ENCODE measurements around the gene XYLT2. TPM values are rescaled to one million over a fixed set of nuclear protein-coding genes. Genes with fewer than 3 reads are reported as not detected.

The XYLT2 gene
- total and polyA plus RNA-seq, 2 experiments from 2014 or later = 48.8 to 80.0 TPM

- H3K9me3 ChIP-seq (ENCODE audit: low read depth) = no peaks in the 10 kb centered on the region
- H3K27me3 ChIP-seq = no peaks in the 10 kb centered on the region
- peaks cover 3% of the 10 kb centered on the region for H3K4me1 ChIP-seq (ENCODE audit: low read depth)
- DNase-seq (ENCODE audit: low read depth in 1 of 2, low spot score in 1 of 2) = peak in 1 of 2 donors; percentile 24
- H3K27ac ChIP-seq = no peak overlapping the region
- H3K36me3 ChIP-seq = no peaks in the 10 kb centered on the region
- no peak overlapping the region for H3K4me3 ChIP-seq
- no peak for TF ChIP-seq CTCF (IDR thresholded peaks at IDR 0.05; ENCODE audit: low read depth, low read length)
These were observed 37.3 kb upstream of the XYLT2 start for GRCh38 chr17:50308666-50309065.

- H3K4me3 ChIP-seq = no peak overlapping the region
- H3K27me3 ChIP-seq = no peaks in the 10 kb centered on the region
- H3K27ac ChIP-seq = no peak overlapping the region
- no peak for DNase-seq (ENCODE audit: low read depth in 1 of 2, low spot score in 1 of 2)
- no peaks in the 10 kb centered on the region for H3K4me1 ChIP-seq (ENCODE audit: low read depth)
- no peaks in the 10 kb centered on the region for H3K36me3 ChIP-seq
- H3K9me3 ChIP-seq (ENCODE audit: low read depth) = no peaks in the 10 kb centered on the region
- TF ChIP-seq CTCF (IDR thresholded peaks at IDR 0.05; ENCODE audit: low read depth, low read length) = no peak
These were observed 35.3 kb upstream of the XYLT2 start for GRCh38 chr17:50310455-50311111.

- Histone ChIP-seq H3K36me3 (no peaks in the 10 kb centered on the region), H3K4me1 (ENCODE audit: low read depth) (no peaks in the 10 kb centered on the region), H3K27ac (no peak overlapping the region), H3K27me3 (no peaks in the 10 kb centered on the region), H3K4me3 (no peak overlapping the region), H3K9me3 (ENCODE audit: low read depth) (no peaks in the 10 kb centered on the region)
- no peak for TF ChIP-seq CTCF (IDR thresholded peaks at IDR 0.05; ENCODE audit: low read depth, low read length)
- no peak for DNase-seq (ENCODE audit: low read depth in 1 of 2, low spot score in 1 of 2)
These were observed 34.8 kb upstream of the XYLT2 start for GRCh38 chr17:50311112-50311460.

- no peak for TF ChIP-seq CTCF (IDR thresholded peaks at IDR 0.05; ENCODE audit: low read depth, low read length)
- Histone ChIP-seq H3K27ac (no peak overlapping the region), H3K4me3 (no peak overlapping the region), H3K9me3 (ENCODE audit: low read depth) (no peaks in the 10 kb centered on the region), H3K4me1 (ENCODE audit: low read depth) (no peaks in the 10 kb centered on the region), H3K27me3 (no peaks in the 10 kb centered on the region), H3K36me3 (no peaks in the 10 kb centered on the region)
- DNase-seq (ENCODE audit: low read depth in 1 of 2, low spot score in 1 of 2) = no peak
These were observed 34.4 kb upstream of the XYLT2 start for GRCh38 chr17:50311483-50311882.

- TF ChIP-seq CTCF (IDR thresholded peaks at IDR 0.05; ENCODE audit: low read depth, low read length) = no peak
- Histone ChIP-seq H3K27me3 (no peaks in the 10 kb centered on the region), H3K4me1 (ENCODE audit: low read depth) (no peaks in the 10 kb centered on the region), H3K9me3 (ENCODE audit: low read depth) (no peaks in the 10 kb centered on the region), H3K27ac (no peak overlapping the region), H3K4me3 (no peak overlapping the region), H3K36me3 (no peaks in the 10 kb centered on the region)
- peak in 1 of 2 donors; percentile 46 for DNase-seq (ENCODE audit: low read depth in 1 of 2, low spot score in 1 of 2)
These were observed 33.6 kb upstream of the XYLT2 start for GRCh38 chr17:50312308-50312707.
